Liver (tissue), 3 donors: ENCODE data around the gene SLC6A5.

ENCODE experiments used
- JUND ChIP-seq, 2 donors: IDR thresholded peaks; 2 replicates each; pipeline ENCODE4 v1.6.1; 2016; ENCODE audit warnings: antibody characterized with exemption in 2 of 2
- RAD21 ChIP-seq, 2 donors: IDR thresholded peaks; 2 replicates each; pipeline ENCODE4 v1.6.1; 2016; ENCODE audit warnings: antibody characterized with exemption in 2 of 2, mild to moderate bottlenecking in 2 of 2
- RXRA ChIP-seq, 2 donors: IDR thresholded peaks; 2 replicates each; pipeline ENCODE4 v1.6.1; 2017 to 2018; ENCODE audit warnings: antibody characterized with exemption in 2 of 2, mild to moderate bottlenecking in 1 of 2
- YY1 ChIP-seq: IDR thresholded peaks from 2 replicates; pipeline ENCODE4 v1.6.1; 2016; ENCODE audit warnings: antibody characterized with exemption, mild to moderate bottlenecking
- TF ChIP-seq, protein P1 (sequence below): fragments of 150-350 bp; IDR thresholded peaks from 2 replicates; pipeline ENCODE4 v1.5.1; 2017; ENCODE audit warnings: improper control_type of control experiment, low read depth, low read length; ENCODE audit not compliant: missing input control
- donor health status: healthy.
- donor health status: healthy.

DNA sequence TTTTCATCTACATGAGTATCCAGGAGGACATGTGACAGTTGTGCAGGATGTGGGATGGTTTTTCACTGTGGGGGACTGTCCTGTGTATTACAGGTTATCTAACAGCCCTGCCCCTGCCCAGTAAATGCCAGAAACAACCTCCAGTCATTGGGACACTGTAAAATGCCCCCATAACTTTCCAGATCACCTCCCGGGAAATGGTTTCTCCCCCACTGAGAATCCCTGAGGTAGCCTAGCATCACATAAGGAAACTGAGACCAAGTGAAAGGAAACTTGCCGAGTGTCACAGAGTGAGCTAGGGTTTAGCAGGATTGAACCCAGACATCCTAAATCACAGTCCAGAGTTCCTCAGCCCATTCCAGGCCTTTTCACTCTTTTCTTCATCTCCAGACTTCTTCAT is 48.3 kb upstream of the SLC6A5 start:
- TF ChIP-seq, protein P1, sequence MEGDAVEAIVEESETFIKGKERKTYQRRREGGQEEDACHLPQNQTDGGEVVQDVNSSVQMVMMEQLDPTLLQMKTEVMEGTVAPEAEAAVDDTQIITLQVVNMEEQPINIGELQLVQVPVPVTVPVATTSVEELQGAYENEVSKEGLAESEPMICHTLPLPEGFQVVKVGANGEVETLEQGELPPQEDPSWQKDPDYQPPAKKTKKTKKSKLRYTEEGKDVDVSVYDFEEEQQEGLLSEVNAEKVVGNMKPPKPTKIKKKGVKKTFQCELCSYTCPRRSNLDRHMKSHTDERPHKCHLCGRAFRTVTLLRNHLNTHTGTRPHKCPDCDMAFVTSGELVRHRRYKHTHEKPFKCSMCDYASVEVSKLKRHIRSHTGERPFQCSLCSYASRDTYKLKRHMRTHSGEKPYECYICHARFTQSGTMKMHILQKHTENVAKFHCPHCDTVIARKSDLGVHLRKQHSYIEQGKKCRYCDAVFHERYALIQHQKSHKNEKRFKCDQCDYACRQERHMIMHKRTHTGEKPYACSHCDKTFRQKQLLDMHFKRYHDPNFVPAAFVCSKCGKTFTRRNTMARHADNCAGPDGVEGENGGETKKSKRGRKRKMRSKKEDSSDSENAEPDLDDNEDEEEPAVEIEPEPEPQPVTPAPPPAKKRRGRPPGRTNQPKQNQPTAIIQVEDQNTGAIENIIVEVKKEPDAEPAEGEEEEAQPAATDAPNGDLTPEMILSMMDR = no peak
- TF ChIP-seq YY1 (no peak), RXRA (IDR thresholded peaks at IDR 0.05) (no peak), RAD21 (IDR thresholded peaks at IDR 0.05) (no peak), JUND (IDR thresholded peaks at IDR 0.05) (no peak)
